Spleen (tissue), 11 donors: ENCODE measurements around the gene ZDHHC14. TPM values are rescaled to one million over a fixed set of nuclear protein-coding genes. Genes with fewer than 3 reads are reported as not detected.

Source experiments
- DNase-seq: peaks from one replicate; pipeline ENCODE4 v3.0.0-alpha.2; 2020
- H3K27ac ChIP-seq, 8 donors: fragments of 200-600 bp; sonication (generic) in 7 of 8; 1 replicate in 4 of 8; 2 replicates in 4 of 8; pipeline versions ENCODE4 v1.5.0 to v1.8.0; 2016 to 2021; ENCODE audit warnings: inconsistent platforms in 4 of 8, mild to moderate bottlenecking in 4 of 8, moderate library complexity in 1 of 8
- H3K27me3 ChIP-seq, 7 donors: fragments of 200-600 bp; sonication (generic) in 6 of 7; replicated peaks in 1 of 7; 1 replicate in 4 of 7; 2 replicates in 3 of 7; pipeline versions ENCODE4 v1.5.0 to v1.8.0; 2016 to 2021; ENCODE audit warnings: inconsistent platforms in 3 of 7, mild to moderate bottlenecking in 1 of 7
- H3K36me3 ChIP-seq, 6 donors: fragments of 200-600 bp; sonication (generic) in 5 of 6; 1 replicate in 4 of 6; 2 replicates in 2 of 6; pipeline versions ENCODE4 v1.5.0 to v1.8.0; 2016 to 2021; ENCODE audit warnings: inconsistent platforms in 2 of 6
- H3K4me1 ChIP-seq, 6 donors: fragments of 200-600 bp; sonication (generic) in 5 of 6; 1 replicate in 3 of 6; 2 replicates in 3 of 6; pipeline versions ENCODE4 v1.5.0 to v1.8.0; 2016 to 2021; ENCODE audit warnings: inconsistent platforms in 3 of 6
- H3K4me3 ChIP-seq, 8 donors: fragments of 200-600 bp; sonication (generic) in 7 of 8; 1 replicate in 4 of 8; 2 replicates in 4 of 8; pipeline versions ENCODE4 v1.5.0 to v1.8.0; 2016 to 2021; ENCODE audit warnings: inconsistent platforms in 4 of 8, mild to moderate bottlenecking in 4 of 8, moderate library complexity in 2 of 8
- H3K9me3 ChIP-seq, 8 donors: fragments of 200-600 bp; sonication (generic) in 7 of 8; 1 replicate in 4 of 8; 2 replicates in 4 of 8; pipeline versions ENCODE4 v1.5.0 to v1.8.0; 2016 to 2021; ENCODE audit warnings: inconsistent platforms in 4 of 8
- POLR2A ChIP-seq, 3 donors: fragments of 450-650 bp; IDR thresholded peaks; one replicate each; pipeline ENCODE4 v1.5.1; 2017; ENCODE audit warnings: antibody characterized with exemption in 3 of 3, mild to moderate bottlenecking in 1 of 3
- POLR2AphosphoS5 ChIP-seq, 3 donors: sonication (generic); formaldehyde crosslinking; IDR thresholded peaks; one replicate each; pipeline ENCODE4 v1.5.1; 2017; ENCODE audit warnings: antibody characterized with exemption in 3 of 3
- WGBS, 5 donors: extraction: QIAGEN DNeasy Blood & Tissue Kit in 3 of 5; methylation state at CpG; one replicate each; pipeline versions ENCODE4 v1.1.5 to v1.1.7; 2013 to 2018; 5-methylcytosine and 5-hydroxymethylcytosine counted together
- intact Hi-C: fragments of 100-400 bp; cut with DNase I; formaldehyde crosslinking; loops from one replicate; pipeline ENCODE4 v1.15.0; 2023; ENCODE audit warnings: low total_unique reads
- polyA plus RNA-seq, 3 donors: library from polyadenylated mRNA; stranded (reverse); fragments of 200-250 nt; gene quantifications; one replicate each; pipeline ENCODE4 v1.2.1, GENCODE V29; 2013
- total RNA-seq, 7 donors: library from RNA; depleted of rRNA in 3 of 7; stranded (reverse); fragments of >200 nt in 3 of 7; fragmentation: NEBNext Ultra II Directional in 4 of 7; extraction: Animal tissue kit (Norgen Biotek cat#: 25700) in 4 of 7; gene quantifications; one replicate each; pipeline versions ENCODE4 v1.1.0 to v1.2.1, GENCODE V29; 2016 to 2021
- TF ChIP-seq, protein P1 (sequence below), 11 experiments: fragments of 200-600 bp in 7 of 11; fragments of 450-650 bp in 4 of 11; sonication (generic) in 4 of 11; IDR thresholded peaks in 8 of 11; conservative IDR thresholded peaks in 3 of 11; 1 replicate in 7 of 11; 2 replicates in 4 of 11; pipeline versions ENCODE4 v1.4.0 to v1.8.0; 2016 to 2021; ENCODE audit warnings: antibody characterized with exemption in 11 of 11, inconsistent platforms in 4 of 11, mild to moderate bottlenecking in 1 of 11
- donor health status: healthy with polysubstance abuse.
- donor health status: DM: no; HTN: no; CAD: no; lungs with moderate emphysema.
- donor health status: DM: no; HTN: no; CAD: no.
- donor health status: Bipolar disorder and iron deficiency.
- donor health status: healthy.
- donor health status: DM: no; HTN: no; CAD: no.
- donor health status: DM: yes; HTN: yes; CAD: no.

Gene ZDHHC14
- total and polyA plus RNA-seq, 10 donors: 7.8 to 18.2 (median 11.7) TPM

DNA sequence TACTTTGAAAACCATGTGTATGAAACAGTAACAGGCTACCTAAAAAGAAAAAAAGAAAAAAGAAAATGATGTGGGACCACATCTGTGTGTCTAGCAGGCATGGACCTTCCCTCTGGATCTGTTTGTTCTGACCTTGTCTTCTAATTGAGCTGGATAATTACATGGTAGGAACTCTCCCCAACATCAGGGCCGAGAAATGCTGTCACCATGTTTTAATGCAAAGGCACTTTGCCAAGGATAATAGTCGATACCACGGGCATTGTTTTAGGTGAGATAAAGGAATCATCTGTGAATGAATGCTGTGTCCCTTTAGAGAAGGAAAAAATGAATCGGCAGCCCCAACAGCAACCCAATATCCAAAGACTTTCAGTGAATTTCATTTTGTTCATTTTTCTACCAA, 149.1 kb downstream of the ZDHHC14 start:
- DNase-seq: no peak
- Histone ChIP-seq H3K4me1 (peaks cover 12 to 71% (median 25%) of the 10 kb centered on the region in 6 donors), H3K27me3 (no peaks in the 10 kb centered on the region), H3K9me3 (no peaks in the 10 kb centered on the region), H3K4me3 (no peak overlapping the region), H3K27ac (no peak overlapping the region), H3K36me3 (no peaks in the 10 kb centered on the region)
- 82 to 95% (median 92%) methylated on average over 4 of the region's 4 CpGs for WGBS, 5 donors
- TF ChIP-seq POLR2AphosphoS5 (IDR thresholded peaks at IDR 0.05) (no peak), POLR2A (IDR thresholded peaks at IDR 0.05) (no peak)
- TF ChIP-seq, protein P1, sequence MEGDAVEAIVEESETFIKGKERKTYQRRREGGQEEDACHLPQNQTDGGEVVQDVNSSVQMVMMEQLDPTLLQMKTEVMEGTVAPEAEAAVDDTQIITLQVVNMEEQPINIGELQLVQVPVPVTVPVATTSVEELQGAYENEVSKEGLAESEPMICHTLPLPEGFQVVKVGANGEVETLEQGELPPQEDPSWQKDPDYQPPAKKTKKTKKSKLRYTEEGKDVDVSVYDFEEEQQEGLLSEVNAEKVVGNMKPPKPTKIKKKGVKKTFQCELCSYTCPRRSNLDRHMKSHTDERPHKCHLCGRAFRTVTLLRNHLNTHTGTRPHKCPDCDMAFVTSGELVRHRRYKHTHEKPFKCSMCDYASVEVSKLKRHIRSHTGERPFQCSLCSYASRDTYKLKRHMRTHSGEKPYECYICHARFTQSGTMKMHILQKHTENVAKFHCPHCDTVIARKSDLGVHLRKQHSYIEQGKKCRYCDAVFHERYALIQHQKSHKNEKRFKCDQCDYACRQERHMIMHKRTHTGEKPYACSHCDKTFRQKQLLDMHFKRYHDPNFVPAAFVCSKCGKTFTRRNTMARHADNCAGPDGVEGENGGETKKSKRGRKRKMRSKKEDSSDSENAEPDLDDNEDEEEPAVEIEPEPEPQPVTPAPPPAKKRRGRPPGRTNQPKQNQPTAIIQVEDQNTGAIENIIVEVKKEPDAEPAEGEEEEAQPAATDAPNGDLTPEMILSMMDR (IDR thresholded peaks at IDR 0.05 in 8 of 11, conservative IDR thresholded peaks at IDR 0.05 in 3 of 11): no peak
- intact Hi-C loops: no loop called here

DNA sequence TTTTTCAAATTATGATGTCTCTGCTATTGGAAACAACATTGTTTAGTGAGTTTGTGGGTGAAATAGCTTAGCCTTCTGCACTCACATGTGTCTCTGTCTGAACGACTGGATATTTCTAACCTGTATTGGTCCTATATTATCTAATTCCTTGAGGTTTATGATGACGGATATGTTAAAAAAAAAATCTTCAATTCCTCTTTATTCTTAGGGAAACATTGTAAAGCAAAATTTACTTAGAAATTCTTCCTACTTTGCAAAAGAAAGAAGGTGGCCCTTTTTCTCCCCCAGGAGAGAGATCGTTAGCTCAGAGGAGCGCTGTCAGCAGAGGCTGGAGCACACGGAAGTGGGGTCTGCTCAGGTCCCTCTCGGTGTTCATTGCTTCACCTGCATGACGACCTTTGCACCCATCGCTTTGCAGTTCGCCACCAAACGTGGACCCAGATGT, 149.8 kb downstream of the ZDHHC14 start:
- H3K4me3 ChIP-seq: no peak overlapping the region
- TF ChIP-seq POLR2AphosphoS5 (IDR thresholded peaks at IDR 0.05): no peak
- no peak for TF ChIP-seq POLR2A (IDR thresholded peaks at IDR 0.05)
- TF ChIP-seq, protein P1 (IDR thresholded peaks at IDR 0.05 in 8 of 11, conservative IDR thresholded peaks at IDR 0.05 in 3 of 11): no peak
- no peaks in the 10 kb centered on the region for H3K9me3 ChIP-seq
- intact Hi-C loops: no loop called here
- H3K27ac ChIP-seq: no peak overlapping the region
- no peaks in the 10 kb centered on the region for H3K36me3 ChIP-seq
- DNase-seq: no peak
- H3K4me1 ChIP-seq: peaks cover 18 to 72% (median 32%) of the 10 kb centered on the region in 6 donors
- WGBS, 5 donors: 88 to 96% (median 91%) methylated on average over 10 of the region's 10 CpGs
- H3K27me3 ChIP-seq: no peaks in the 10 kb centered on the region

DNA sequence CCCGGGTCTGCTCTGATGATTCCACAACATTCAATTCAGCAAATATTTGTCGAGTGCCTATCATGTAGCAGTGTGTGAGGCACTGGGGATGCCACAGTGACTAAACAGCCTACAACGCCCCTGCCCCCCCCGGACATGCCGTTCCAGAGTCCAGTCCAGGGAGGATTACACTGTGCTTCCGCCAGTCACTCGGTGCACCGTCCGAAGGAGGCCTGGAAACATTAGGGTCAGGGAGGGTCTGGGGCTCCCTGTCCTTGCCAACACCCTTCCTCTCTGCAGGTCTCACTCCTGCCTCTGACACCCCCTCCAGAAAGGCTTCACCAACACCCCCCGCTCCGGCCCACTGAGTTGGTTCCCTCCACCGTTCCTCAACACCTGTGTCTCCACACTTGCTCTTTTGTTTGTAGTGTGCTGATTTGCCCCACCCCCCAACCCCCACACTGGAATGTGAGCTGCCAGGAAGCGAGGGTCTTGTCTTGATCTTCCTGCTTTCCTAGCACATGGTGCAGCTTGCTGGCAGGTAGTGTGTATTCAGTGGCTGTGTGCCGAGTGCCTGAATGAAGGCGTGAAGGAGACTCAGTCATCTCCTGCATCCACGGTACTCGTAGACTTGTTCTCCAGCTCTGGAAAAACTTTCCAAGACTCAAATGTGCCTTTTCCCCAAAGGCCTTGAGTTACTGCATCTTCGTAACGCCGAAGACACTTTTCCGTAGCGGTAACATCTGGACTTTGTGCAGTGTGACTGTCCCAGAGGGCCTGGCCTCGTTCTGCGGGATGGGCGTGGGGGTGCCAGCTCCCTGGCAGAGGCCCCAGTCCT, 150.4 kb downstream of the ZDHHC14 start:
- peaks cover 24 to 76% (median 38%) of the 10 kb centered on the region in 6 donors for H3K4me1 ChIP-seq
- intact Hi-C loops: no loop called here

DNA sequence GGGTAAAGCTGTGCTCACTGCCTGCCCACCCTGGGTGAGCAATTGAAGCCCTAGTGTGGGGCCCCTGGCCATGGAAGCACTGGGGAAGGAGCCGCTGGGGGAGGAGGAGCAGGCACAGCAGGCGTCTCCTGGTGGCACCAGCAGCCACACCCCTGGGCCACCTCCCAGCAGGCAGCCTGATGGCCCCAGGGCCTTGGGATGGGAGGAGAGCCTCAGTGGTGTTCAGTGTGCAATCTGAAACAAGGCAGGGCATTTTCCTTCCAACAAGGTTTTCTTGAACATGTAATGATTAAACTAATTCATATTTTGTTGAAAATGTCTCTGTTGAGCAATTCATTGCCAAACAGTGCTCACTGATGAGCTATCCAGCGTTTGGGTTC, 151.0 kb downstream of the ZDHHC14 start:
- Histone ChIP-seq H3K36me3 (no peaks in the 10 kb centered on the region), H3K9me3 (no peaks in the 10 kb centered on the region), H3K27ac (no peak overlapping the region), H3K4me1 (peaks cover 23 to 74% (median 37%) of the 10 kb centered on the region in 6 donors), H3K27me3 (no peaks in the 10 kb centered on the region), H3K4me3 (no peak overlapping the region)
- intact Hi-C loops: no loop called here
- WGBS, 5 donors: 89 to 100% (median 96%) methylated on average over 1 to 3 of the region's 3 CpGs
- TF ChIP-seq POLR2A (IDR thresholded peaks at IDR 0.05): no peak
- TF ChIP-seq, protein P1 (IDR thresholded peaks at IDR 0.05 in 8 of 11, conservative IDR thresholded peaks at IDR 0.05 in 3 of 11): no peak
- no peak for TF ChIP-seq POLR2AphosphoS5 (IDR thresholded peaks at IDR 0.05)
- DNase-seq: no peak

More for the DNA sequence above, 150.4 kb downstream of the ZDHHC14 start:
- Histone ChIP-seq H3K27me3 (no peaks in the 10 kb centered on the region), H3K4me3 (no peak overlapping the region), H3K9me3 (no peaks in the 10 kb centered on the region), H3K36me3 (no peaks in the 10 kb centered on the region), H3K27ac (no peak overlapping the region)
- TF ChIP-seq, protein P1 (IDR thresholded peaks at IDR 0.05 in 8 of 11, conservative IDR thresholded peaks at IDR 0.05 in 3 of 11): no peak
- TF ChIP-seq POLR2A (IDR thresholded peaks at IDR 0.05): no peak
- no peak for DNase-seq
- WGBS, 5 donors: 91 to 94% (median 92%) methylated on average over 23 to 25 of the region's 25 CpGs
